Chondrocyte (in vitro differentiated cells): ENCODE measurements around the gene RAB3GAP2. TPM values are rescaled to one million over a fixed set of nuclear protein-coding genes. Genes with fewer than 3 reads are reported as not detected.

Experiments used
- DNase-seq: peaks from one replicate; pipeline ENCODE4 v3.0.0; 2021; ENCODE audit warnings: mixed read lengths, low spot score
- H3K27ac Mint-ChIP-seq: one replicate; pipeline ENCODE4 v1.8.0; 2021; ENCODE audit warnings: mild to moderate bottlenecking, moderate library complexity, mixed read lengths; ENCODE audit not compliant: unreplicated experiment
- H3K27me3 Mint-ChIP-seq: 2 replicates; pipeline ENCODE4 v1.8.0; 2021; ENCODE audit warnings: low read depth, mixed read lengths
- H3K36me3 Mint-ChIP-seq: 2 replicates; pipeline ENCODE4 v1.8.0; 2021; ENCODE audit warnings: low read depth, mixed read lengths
- H3K4me1 Mint-ChIP-seq: 2 replicates; pipeline ENCODE4 v1.8.0; 2021; ENCODE audit warnings: low read depth, mild to moderate bottlenecking, mixed read lengths
- H3K4me3 Mint-ChIP-seq: one replicate; pipeline ENCODE4 v1.8.0; 2021; ENCODE audit warnings: mild to moderate bottlenecking, moderate library complexity, mixed read lengths; ENCODE audit not compliant: unreplicated experiment
- H3K9me3 Mint-ChIP-seq: 2 replicates; pipeline ENCODE4 v1.8.0; 2021; ENCODE audit warnings: low read depth, mixed read lengths
- total RNA-seq: library from RNA; stranded (reverse); gene quantifications from 3 replicates; pipeline ENCODE4 v1.2.1, GENCODE V29; 2021
- TF ChIP-seq, protein P1 (sequence below): fragments of 200-600 bp; sonication (generic); IDR thresholded peaks from 2 replicates; pipeline ENCODE4 v1.5.0; 2021; ENCODE audit warnings: antibody characterized with exemption, mild to moderate bottlenecking, moderate library complexity

The RAB3GAP2 gene
- total RNA-seq, 1 donor from 2014 or later, result 47.5 TPM

DNA sequence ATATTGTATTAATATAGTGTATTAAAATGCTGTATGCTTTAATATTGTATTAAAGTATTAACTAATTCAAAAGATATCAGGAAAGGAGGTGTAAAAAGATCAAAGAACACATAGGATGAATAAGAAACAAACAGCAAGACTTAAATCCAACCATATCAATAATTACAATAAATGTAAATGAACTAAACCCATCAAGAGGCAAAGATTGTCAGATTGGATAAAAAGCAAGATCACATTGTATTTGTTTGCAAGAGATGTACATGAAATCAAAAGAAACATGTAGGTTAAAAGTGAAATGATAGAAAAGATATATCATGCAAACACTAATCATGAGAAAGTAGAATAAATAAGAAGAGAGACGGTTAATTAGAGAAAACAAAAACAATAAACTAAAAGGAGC, 34.1 kb upstream of the RAB3GAP2 start:
- TF ChIP-seq, protein P1, sequence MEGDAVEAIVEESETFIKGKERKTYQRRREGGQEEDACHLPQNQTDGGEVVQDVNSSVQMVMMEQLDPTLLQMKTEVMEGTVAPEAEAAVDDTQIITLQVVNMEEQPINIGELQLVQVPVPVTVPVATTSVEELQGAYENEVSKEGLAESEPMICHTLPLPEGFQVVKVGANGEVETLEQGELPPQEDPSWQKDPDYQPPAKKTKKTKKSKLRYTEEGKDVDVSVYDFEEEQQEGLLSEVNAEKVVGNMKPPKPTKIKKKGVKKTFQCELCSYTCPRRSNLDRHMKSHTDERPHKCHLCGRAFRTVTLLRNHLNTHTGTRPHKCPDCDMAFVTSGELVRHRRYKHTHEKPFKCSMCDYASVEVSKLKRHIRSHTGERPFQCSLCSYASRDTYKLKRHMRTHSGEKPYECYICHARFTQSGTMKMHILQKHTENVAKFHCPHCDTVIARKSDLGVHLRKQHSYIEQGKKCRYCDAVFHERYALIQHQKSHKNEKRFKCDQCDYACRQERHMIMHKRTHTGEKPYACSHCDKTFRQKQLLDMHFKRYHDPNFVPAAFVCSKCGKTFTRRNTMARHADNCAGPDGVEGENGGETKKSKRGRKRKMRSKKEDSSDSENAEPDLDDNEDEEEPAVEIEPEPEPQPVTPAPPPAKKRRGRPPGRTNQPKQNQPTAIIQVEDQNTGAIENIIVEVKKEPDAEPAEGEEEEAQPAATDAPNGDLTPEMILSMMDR, result no peak
- Mint-ChIP-seq H3K27me3 (peaks cover 2% of the 10 kb centered on the region), H3K36me3 (peaks cover 2% of the 10 kb centered on the region), H3K4me1 (peaks cover 7% of the 10 kb centered on the region), H3K27ac (no peak overlapping the region), H3K9me3 (peaks cover 9% of the 10 kb centered on the region), H3K4me3 (no peak overlapping the region)
- DNase-seq, result no peak

DNA sequence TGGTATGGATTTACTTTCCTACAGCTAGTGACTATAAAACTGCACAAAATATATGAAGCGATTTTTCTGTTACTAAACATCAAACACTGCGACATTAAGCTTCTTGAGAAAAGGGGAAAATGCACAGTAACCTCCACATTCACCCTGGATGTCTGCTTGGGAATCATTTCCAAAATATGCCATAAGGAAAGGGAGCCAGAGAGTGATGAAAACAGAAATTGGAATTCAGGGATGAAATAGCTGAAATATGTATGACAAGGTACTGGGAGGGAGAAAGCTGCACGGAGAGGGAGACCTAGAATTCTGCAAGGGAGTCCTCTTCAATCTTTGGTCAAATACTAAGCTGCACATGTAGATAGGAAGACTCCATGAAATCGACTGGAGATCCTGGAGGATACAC, 31.6 kb upstream of the RAB3GAP2 start:
- Mint-ChIP-seq H3K4me1 (peaks cover 22% of the 10 kb centered on the region), H3K36me3 (peaks cover 2% of the 10 kb centered on the region), H3K4me3 (no peak overlapping the region), H3K27me3 (peaks cover 2% of the 10 kb centered on the region), H3K27ac (no peak overlapping the region), H3K9me3 (peaks cover 9% of the 10 kb centered on the region)
- TF ChIP-seq, protein P1, result no peak
- DNase-seq, result no peak

DNA sequence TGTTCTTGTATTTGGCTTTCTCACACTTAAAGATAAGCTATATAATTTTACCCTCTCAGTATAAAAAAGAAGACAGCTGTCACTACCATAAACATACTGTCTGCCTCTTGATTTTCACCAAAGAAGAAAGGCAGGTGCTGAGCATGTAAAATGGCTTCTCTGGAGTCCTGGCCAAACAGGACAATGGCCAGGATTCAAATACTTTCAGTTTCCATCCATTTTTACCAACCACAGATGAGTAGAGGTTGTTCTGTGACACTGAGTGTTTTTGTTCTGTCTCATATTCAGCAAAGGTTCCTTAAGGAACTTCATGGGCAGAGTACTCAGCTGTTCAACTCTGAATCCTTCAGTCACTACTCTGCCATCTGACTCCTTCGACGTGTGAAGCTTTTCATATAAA, 29.4 kb upstream of the RAB3GAP2 start:
- Mint-ChIP-seq H3K27me3 (no peaks in the 10 kb centered on the region), H3K4me1 (peaks cover 22% of the 10 kb centered on the region), H3K36me3 (peaks cover 2% of the 10 kb centered on the region), H3K27ac (peak overlapping the region; percentile 65), H3K4me3 (no peak overlapping the region), H3K9me3 (peaks cover 8% of the 10 kb centered on the region)
- no peak for DNase-seq
- TF ChIP-seq, protein P1, result no peak

DNA sequence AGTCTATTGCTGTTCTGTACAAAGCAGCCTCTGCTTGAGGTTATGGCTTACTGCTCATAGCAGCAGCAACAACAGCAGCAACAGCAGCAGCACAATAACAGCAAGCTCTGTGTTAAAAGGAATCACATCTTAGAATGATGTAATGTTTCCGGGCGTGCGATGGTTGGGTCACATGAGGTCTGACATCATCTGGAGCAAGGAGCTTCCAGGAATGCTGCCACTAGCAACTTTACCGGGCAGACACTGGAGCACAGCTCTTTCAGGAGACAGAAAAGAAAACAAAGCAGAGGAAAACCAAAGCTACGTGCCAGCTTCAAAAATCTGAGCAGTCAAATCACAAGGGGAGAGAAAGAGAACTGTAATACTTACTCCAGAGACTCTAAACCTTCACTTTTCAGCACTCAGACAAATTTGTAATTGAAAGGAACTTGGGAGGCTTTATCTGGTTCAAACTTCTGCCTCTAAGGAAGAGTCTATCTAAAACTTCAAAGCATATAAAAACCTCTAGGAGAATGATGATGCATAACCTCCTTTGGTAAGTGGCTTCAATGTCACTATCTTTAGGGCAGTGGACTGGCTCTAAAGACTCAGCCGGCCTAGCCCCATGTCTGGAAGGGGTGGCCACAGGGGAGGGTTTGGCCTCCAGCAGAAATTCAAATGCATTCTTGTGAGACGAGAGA, 28.3 kb upstream of the RAB3GAP2 start:
- Mint-ChIP-seq H3K9me3 (peaks cover 4% of the 10 kb centered on the region), H3K4me3 (peak overlapping the region; percentile 64)

DNA sequence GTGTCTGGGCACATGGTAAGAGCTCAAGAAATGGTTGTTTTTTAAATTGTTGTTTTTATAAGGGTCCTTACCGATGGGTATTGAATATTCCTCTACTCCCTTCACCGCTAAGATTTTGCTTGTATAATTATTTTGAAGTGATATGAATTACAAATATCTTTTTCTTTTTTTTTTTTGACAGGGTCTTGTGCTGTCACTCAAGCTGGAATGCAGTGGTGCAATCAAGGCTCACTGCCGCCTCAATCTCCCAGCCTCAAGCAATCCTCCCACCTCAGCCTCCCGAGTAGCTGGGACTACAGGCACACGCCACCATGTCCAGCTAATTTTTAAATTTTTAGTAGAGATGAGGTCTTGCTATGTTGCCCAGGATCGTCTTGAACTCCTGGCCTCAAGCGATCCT, 27.1 kb upstream of the RAB3GAP2 start:
- Mint-ChIP-seq H3K36me3 (no peaks in the 10 kb centered on the region), H3K4me3 (no peak overlapping the region), H3K9me3 (no peaks in the 10 kb centered on the region), H3K27me3 (peaks cover 3% of the 10 kb centered on the region), H3K27ac (no peak overlapping the region), H3K4me1 (peaks cover 22% of the 10 kb centered on the region)
- TF ChIP-seq, protein P1, result no peak
- no peak for DNase-seq

More for the DNA sequence above, 28.3 kb upstream of the RAB3GAP2 start:
- Mint-ChIP-seq H3K27me3 (peaks cover 3% of the 10 kb centered on the region), H3K27ac (peak overlapping the region; percentile 99), H3K4me1 (peaks cover 22% of the 10 kb centered on the region), H3K36me3 (peaks cover 2% of the 10 kb centered on the region)
- no peak for DNase-seq
- TF ChIP-seq, protein P1, result no peak
